ENCODE data around the gene MANBA. TPM values are rescaled to one million over a fixed set of nuclear protein-coding genes. Genes with fewer than 3 reads are reported as not detected.

MANBA gene
- total RNA-seq, 2 experiments from 2014 or later, result 10.2 to 10.7 TPM

DNA sequence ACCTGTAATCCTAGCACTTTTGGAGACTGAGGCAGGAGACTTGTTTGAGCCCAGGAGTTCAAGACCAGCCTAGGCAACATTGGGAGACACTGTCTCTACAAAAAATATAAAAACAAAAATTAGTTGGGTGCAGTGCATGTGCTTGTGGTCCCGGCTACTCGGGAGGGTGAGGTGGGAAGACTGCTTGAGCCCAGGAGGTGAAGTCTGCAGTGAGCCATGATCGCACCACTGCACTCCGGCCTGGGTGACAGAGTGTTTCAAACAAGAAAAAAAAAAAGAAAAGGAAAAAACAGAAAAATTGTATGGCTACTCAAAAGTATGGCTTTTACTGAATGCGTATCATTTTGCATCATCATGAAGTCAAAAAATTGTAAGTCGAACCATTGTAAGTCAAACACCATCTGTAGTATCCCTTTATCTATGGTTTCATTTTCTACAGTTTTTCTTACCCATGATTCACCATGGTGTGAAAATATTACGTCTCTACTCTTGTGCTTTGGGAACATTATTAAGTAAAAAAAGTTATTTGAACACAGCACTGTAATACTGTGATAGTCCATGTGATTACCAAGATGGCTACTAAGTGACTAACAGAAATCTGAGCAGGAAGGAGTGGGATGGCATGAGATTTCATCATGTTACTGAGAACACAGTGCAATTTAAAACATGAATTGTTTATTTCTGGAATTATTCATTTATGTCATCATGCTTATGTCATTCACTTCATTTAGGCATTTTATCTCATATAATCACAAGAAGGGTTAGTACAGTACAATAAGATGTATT lies 26.5 kb upstream of the MANBA start:
- Mint-ChIP-seq H3K36me3 (peaks cover 5% of the 10 kb centered on the region), H3K4me1 (ENCODE audit: low read depth) (peaks cover 34% of the 10 kb centered on the region), H3K9me3 (peaks cover 10% of the 10 kb centered on the region), H3K27me3 (no peaks in the 10 kb centered on the region), H3K4me3 (no peak overlapping the region), H3K27ac (peak overlapping the region; percentile 50)
- CTCF ChIA-PET, result no interaction called here
- intact Hi-C loops (cut with micrococcal nuclease), result loop anchor here (10.0 kb wide), 1 partner anchor 288 kb away; the partner anchor contains the start of gene SLC9B2
- no peak for DNase-seq
- POLR2A ChIA-PET, result interaction anchor here (1.2 to 6.0 kb wide), 2 partner anchors 28 to 41 kb away, joined by 3 to 20 read pairs; partner anchors contain the start of gene UBE2D3

DNA sequence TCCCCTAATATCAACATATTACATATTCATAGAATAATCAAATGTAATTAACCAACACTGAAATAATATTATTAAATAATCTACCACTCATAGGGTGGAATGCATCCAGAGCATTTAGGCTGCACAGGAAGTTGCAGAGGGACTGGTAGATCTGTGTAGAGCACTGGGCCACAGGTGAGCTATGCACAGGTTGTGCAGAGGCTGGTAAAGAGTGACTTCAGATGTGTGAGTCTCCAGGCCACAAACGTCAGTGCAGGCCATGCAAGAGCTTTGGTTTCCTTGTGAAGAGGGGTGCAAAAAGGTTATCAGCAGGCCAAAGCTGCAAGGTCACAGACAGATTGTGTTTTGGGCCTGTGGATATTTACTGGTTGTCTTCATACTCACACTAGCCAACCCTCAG lies 25.5 kb upstream of the MANBA start:
- H3K27ac Mint-ChIP-seq, result no peak overlapping the region
- intact Hi-C loops (cut with micrococcal nuclease), result loop anchor here (10.0 kb wide), 1 partner anchor 289 kb away; the partner anchor contains the start of gene SLC9B2
- ChIA-PET CTCF (no interaction called here), POLR2A (no interaction called here)
- peaks cover 7% of the 10 kb centered on the region for H3K9me3 Mint-ChIP-seq
- H3K4me3 Mint-ChIP-seq, result no peak overlapping the region
- no peaks in the 10 kb centered on the region for H3K27me3 Mint-ChIP-seq
- H3K36me3 Mint-ChIP-seq, result no peaks in the 10 kb centered on the region
- no peak for DNase-seq
- peaks cover 26% of the 10 kb centered on the region for H3K4me1 Mint-ChIP-seq (ENCODE audit: low read depth)

DNA sequence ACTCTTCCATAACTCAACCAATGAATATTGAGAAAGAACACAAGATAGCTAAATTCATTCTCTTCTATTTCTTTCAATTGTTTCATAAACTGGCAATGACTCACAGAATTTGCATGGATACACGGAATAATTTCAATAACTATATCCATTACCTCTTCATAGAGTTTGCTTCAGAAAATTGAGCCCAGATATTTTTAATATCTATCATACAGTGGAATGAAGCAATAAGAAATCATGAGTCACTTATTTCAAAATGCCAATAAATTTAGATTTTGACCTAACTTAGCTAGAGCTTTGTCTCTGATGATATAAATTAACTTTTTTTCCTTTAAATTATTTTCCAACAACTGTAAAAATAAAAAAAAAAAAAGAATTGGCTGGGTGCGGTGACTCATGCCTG lies 22.2 kb upstream of the MANBA start:
- ChIA-PET POLR2A (no interaction called here), CTCF (interaction anchor here (0.7 kb wide), 1 partner anchor 193 kb away, joined by 3 read pairs; no protein-coding TSS in a partner anchor)
- no peak for DNase-seq
- H3K4me1 Mint-ChIP-seq (ENCODE audit: low read depth), result peaks cover 9% of the 10 kb centered on the region
- no peaks in the 10 kb centered on the region for H3K36me3 Mint-ChIP-seq
- peaks cover 3% of the 10 kb centered on the region for H3K9me3 Mint-ChIP-seq
- intact Hi-C loops (cut with micrococcal nuclease), result loop anchor here (10.0 kb wide), 1 partner anchor 292 kb away; the partner anchor contains the start of gene SLC9B2
- H3K27me3 Mint-ChIP-seq, result no peaks in the 10 kb centered on the region
- H3K4me3 Mint-ChIP-seq, result no peak overlapping the region
- no peak overlapping the region for H3K27ac Mint-ChIP-seq

DNA sequence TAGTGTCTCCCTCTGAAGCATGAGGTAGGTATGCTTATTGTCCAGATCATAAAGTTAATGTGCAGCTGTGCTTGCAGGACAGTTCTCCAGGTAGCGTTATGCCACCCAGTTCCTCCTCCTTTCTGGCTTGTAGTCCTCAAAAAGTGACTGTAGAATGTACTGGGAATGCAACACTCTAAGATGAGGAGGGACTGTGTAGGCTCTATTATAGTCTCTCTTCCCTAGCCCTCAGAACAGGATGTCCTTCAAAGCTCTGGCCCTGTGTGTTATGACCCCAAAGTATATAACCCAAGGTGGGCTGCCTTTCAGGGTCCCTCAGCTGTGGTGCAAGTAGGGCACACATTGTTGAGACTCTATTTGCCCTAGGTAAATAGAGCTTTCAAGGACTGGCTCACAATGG lies 20.8 kb upstream of the MANBA start:
- POLR2A ChIA-PET, result interaction anchor here (1.2 to 1.3 kb wide), 2 partner anchors 11 to 21 kb away, joined by 3 to 5 read pairs; partner anchors contain the start of gene MANBA
- Mint-ChIP-seq H3K27me3 (no peaks in the 10 kb centered on the region), H3K4me3 (no peak overlapping the region), H3K4me1 (ENCODE audit: low read depth) (peaks cover 4% of the 10 kb centered on the region), H3K9me3 (no peaks in the 10 kb centered on the region), H3K36me3 (no peaks in the 10 kb centered on the region), H3K27ac (no peak overlapping the region)
- no peak for DNase-seq
- intact Hi-C loops (cut with micrococcal nuclease), result loop anchor here (10.0 kb wide), 1 partner anchor 293 kb away; the partner anchor contains the start of gene SLC9B2
- CTCF ChIA-PET, result no interaction called here

DNA sequence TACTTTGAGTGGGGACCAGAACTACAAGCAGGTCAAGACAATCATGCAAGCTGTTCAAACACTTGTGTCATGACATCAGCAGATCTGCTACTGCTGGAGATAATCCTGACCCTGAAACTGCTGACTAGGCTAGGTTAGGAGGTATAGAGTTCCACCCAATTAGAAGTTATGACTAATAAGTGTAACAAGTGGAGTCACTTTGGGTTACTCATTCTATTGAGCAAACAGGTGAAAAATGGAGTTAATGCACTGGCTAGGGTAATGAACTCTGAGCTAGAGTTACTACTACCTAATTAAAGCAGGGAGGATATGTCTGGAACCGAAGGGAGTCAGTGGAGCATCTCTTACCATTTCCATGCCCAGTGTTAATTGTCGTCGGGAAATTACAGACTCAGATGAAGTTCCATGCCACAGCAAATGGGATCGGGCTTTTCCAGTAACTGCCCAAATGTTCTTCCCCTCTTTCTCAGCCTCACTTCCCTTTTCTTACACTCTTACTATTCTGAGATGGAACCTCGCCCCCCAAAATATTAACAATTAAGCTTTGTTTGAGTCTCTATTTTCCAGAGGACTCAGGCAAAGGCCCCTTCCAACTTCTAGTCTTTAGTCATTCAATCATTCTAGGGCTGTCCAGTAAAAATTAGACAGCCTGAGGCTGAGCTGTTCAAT lies 19.8 kb upstream of the MANBA start:
- intact Hi-C loops (cut with micrococcal nuclease), result loop anchor here (1.0 to 10.0 kb wide), 2 partner anchors 20 to 294 kb away; partner anchors contain the start of genes MANBA and SLC9B2
- CTCF ChIA-PET, result no interaction called here

DNA sequence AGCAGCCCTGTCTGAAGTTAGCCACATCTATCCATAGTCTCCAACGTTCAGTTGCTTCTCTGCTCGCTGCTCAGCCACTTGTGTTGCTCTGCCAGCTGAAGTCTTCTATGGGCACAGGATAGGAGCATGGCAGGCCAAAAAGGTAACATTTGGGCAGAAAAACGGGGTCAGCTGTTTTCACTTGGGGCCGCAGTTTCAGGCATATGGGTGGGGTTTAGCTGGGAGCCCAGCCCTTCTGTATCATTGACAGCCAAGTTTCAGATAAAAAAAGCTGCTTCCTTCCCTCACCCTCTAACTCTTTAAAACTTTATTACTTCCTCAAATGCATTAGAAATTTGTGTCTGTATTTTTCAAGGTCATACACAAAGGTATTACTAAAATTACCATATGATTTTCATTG lies 18.4 kb upstream of the MANBA start:
- POLR2A ChIA-PET, result no interaction called here
- no peaks in the 10 kb centered on the region for H3K9me3 Mint-ChIP-seq
- no peaks in the 10 kb centered on the region for H3K36me3 Mint-ChIP-seq
- H3K4me3 Mint-ChIP-seq, result no peak overlapping the region
- peaks cover 4% of the 10 kb centered on the region for H3K4me1 Mint-ChIP-seq (ENCODE audit: low read depth)
- no peak overlapping the region for H3K27ac Mint-ChIP-seq
- CTCF ChIA-PET, result no interaction called here
- intact Hi-C loops (cut with micrococcal nuclease), result no loop called here
- DNase-seq, result no peak
- no peaks in the 10 kb centered on the region for H3K27me3 Mint-ChIP-seq

More for the DNA sequence above, 19.8 kb upstream of the MANBA start:
- no peak for DNase-seq
- Mint-ChIP-seq H3K4me3 (no peak overlapping the region), H3K4me1 (ENCODE audit: low read depth) (peaks cover 4% of the 10 kb centered on the region), H3K36me3 (no peaks in the 10 kb centered on the region), H3K27me3 (no peaks in the 10 kb centered on the region), H3K9me3 (no peaks in the 10 kb centered on the region), H3K27ac (no peak overlapping the region)
- POLR2A ChIA-PET, result interaction anchor here (1.3 kb wide), 1 partner anchor 20 kb away, joined by 5 read pairs; the partner anchor contains the start of gene MANBA

DNA sequence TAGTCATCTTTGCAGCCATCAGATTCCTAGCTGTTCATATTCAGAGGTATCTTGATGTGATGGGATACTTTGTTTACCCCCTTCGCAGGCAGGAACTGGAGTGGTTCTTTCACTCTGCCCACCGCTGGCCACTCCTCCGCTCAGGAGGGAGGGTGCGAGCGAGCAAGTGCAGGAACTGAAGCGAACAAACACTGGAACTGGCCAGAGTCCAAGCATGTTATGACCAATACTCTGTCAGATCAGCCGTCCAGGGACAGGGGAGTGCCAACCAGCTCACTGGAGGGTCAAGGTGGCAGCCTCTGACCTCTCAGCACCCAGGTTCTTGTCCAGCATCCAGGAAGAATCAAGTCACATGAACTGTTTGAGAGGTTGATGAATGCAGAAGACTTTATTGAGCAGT lies 18.0 kb upstream of the MANBA start:
- Mint-ChIP-seq H3K4me1 (ENCODE audit: low read depth) (peaks cover 4% of the 10 kb centered on the region), H3K27ac (no peak overlapping the region), H3K36me3 (no peaks in the 10 kb centered on the region), H3K9me3 (no peaks in the 10 kb centered on the region), H3K4me3 (no peak overlapping the region), H3K27me3 (no peaks in the 10 kb centered on the region)
- ChIA-PET POLR2A (no interaction called here), CTCF (no interaction called here)
- intact Hi-C loops (cut with micrococcal nuclease), result no loop called here
- DNase-seq, result no peak

DNA sequence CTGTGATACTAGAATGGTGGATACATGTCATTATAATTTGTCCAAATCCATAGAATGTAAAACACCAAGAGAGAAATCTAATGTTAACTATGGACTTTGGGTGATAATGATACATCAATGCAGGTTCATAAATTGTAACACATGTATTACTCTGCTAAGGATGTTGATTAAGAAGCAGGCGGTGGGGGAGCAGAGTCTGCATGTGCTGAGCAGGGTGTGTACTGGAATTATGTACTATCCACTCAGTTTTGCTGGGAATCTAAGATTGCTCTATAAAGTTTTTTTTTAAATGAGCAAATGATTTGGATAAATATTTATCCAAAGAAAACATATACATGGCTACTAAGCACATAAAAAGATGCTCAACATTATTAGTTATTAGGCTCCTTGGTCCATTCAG lies 15.0 kb upstream of the MANBA start:
- intact Hi-C loops (cut with micrococcal nuclease), result no loop called here
- Mint-ChIP-seq H3K4me1 (ENCODE audit: low read depth) (peaks cover 4% of the 10 kb centered on the region), H3K27me3 (no peaks in the 10 kb centered on the region), H3K27ac (no peak overlapping the region), H3K4me3 (no peak overlapping the region), H3K9me3 (no peaks in the 10 kb centered on the region), H3K36me3 (no peaks in the 10 kb centered on the region)
- CTCF ChIA-PET, result no interaction called here
- DNase-seq, result no peak
- POLR2A ChIA-PET, result no interaction called here

DNA sequence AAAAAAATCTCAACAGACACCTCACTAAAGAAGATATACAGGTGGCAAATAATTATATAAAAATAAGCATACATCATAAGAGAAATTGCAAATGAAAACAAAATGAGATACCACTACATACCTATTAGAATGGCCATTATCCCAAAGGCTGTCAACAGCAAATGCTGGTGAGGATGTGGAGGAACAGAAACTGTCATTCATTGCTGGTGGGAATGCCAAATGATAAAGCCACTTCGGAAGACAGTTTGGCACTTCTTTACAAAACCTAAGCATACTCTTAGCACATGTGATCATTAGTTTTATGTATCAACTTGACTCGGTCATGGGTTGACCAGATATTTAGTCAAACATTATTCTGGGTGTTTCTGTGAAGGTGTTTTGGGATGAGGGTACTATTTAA lies 13.5 kb upstream of the MANBA start:
- H3K4me1 Mint-ChIP-seq (ENCODE audit: low read depth), result no peaks in the 10 kb centered on the region
- no peak overlapping the region for H3K27ac Mint-ChIP-seq
- POLR2A ChIA-PET, result no interaction called here
- CTCF ChIA-PET, result no interaction called here
- DNase-seq, result no peak
- no peaks in the 10 kb centered on the region for H3K27me3 Mint-ChIP-seq
- intact Hi-C loops (cut with micrococcal nuclease), result no loop called here
- no peaks in the 10 kb centered on the region for H3K36me3 Mint-ChIP-seq
- H3K4me3 Mint-ChIP-seq, result no peak overlapping the region
- no peaks in the 10 kb centered on the region for H3K9me3 Mint-ChIP-seq

DNA sequence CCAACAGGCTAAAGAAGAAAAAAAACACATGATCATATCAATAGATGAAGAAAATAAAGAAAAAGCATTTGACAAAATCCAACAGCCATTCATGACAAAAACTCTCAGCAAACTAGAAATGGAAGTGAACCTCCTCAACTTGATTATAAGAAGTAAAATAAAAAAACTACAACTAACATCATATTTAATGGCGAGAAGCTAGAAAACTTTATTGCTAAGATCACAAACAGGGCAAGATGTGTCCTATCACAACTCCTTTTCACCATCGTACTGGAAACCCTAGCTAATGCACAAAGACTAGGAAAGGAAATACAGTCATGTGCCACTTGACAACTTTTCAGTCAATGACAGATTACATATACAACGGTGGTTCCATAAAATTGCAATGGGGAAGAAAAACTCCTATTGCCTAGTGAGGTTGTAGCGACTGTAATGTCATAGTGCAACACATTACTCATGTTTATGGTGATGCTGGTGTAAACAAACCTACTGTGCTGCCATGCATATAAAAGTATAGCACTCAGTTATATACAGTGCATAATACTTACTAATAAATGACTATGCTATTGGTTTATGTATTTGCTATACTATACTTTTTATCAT lies 12.1 kb upstream of the MANBA start:
- H3K27ac Mint-ChIP-seq, result no peak overlapping the region
- POLR2A ChIA-PET, result interaction anchor here (0.6 kb wide), 1 partner anchor 12 kb away, joined by 3 read pairs; no protein-coding TSS in a partner anchor
- DNase-seq, result no peak
- CTCF ChIA-PET, result interaction anchor here (0.6 kb wide), 1 partner anchor 233 kb away, joined by 3 read pairs; no protein-coding TSS in a partner anchor
- no peaks in the 10 kb centered on the region for H3K36me3 Mint-ChIP-seq
- H3K27me3 Mint-ChIP-seq, result no peaks in the 10 kb centered on the region
- H3K4me3 Mint-ChIP-seq, result no peak overlapping the region
- H3K4me1 Mint-ChIP-seq (ENCODE audit: low read depth), result no peaks in the 10 kb centered on the region
- no peaks in the 10 kb centered on the region for H3K9me3 Mint-ChIP-seq
- intact Hi-C loops (cut with micrococcal nuclease), result no loop called here

DNA sequence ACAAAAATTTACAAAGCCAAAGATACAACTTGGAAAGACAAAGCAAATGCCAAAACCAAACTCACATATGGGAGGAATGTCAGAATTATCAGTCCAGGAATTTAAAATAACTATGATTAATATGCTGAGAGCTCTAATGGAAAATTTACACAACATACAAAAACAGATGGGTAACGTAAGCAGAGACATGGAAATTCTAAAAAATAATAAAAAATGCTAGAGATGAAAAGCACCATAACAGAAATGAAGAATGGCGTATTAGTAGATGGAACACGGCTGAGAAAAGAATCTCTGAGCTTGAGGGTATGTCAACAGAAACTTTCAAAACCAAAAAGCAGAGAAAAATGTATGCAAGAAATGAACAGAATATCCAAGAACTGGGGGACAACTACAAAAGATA lies 4.1 kb upstream of the MANBA start:
- H3K4me1 Mint-ChIP-seq (ENCODE audit: low read depth), result peaks cover 12% of the 10 kb centered on the region
- H3K4me3 Mint-ChIP-seq, result no peak overlapping the region
- no peaks in the 10 kb centered on the region for H3K27me3 Mint-ChIP-seq
- ChIA-PET POLR2A (no interaction called here), CTCF (no interaction called here)
- H3K9me3 Mint-ChIP-seq, result no peaks in the 10 kb centered on the region
- no peak for DNase-seq
- peaks cover 2% of the 10 kb centered on the region for H3K36me3 Mint-ChIP-seq
- intact Hi-C loops (cut with micrococcal nuclease), result loop anchor here (5.0 to 10.0 kb wide), 3 partner anchors 48 to 330 kb away; partner anchors contain the start of gene BDH2
- H3K27ac Mint-ChIP-seq, result no peak overlapping the region

DNA sequence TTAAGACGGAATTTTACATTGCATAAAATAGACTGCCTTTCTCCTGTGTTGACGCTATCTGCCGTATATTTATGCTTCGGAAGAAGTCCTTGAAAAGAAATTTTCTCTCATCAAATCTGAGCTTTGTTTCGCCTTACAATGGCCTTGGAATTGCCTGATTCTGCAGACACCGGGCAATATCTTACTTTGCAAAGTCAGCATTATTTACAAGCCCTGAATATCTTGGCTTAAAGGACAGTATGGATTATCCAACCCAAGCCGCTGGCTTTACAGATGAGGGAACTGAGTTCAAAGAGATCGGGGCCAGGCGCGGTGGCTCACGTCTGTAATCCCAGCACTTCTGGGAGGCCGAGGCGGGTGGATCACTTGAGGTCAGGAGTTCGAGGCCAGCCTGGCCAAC lies 1.1 kb upstream of the MANBA start:
- Mint-ChIP-seq H3K9me3 (no peaks in the 10 kb centered on the region), H3K36me3 (peaks cover 3% of the 10 kb centered on the region), H3K4me1 (ENCODE audit: low read depth) (peaks cover 33% of the 10 kb centered on the region), H3K27me3 (no peaks in the 10 kb centered on the region), H3K4me3 (peak overlapping the region; percentile 97), H3K27ac (no peak overlapping the region)
- CTCF ChIA-PET, result interaction anchor here (0.8 to 2.1 kb wide), 4 partner anchors 9 to 338 kb away, joined by 3 to 8 read pairs (median 4); partner anchors contain the start of gene BDH2
- DNase-seq, result no peak
- POLR2A ChIA-PET, result interaction anchor here (2.0 kb wide), 2 partner anchors 65 to 107 kb away, joined by 12 to 25 read pairs; partner anchors contain the start of genes CISD2 and UBE2D3
- intact Hi-C loops (cut with micrococcal nuclease), result loop anchor here (2.0 to 10.0 kb wide), 4 partner anchors 45 to 333 kb away; partner anchors contain the start of genes BDH2 and SLC9B1
